Esophagus squamous epithelium (tissue), 5 donors: Measurements from ENCODE around the gene PTTG1. TPM values are rescaled to one million over a fixed set of nuclear protein-coding genes. Genes with fewer than 3 reads are reported as not detected.
A peak's percentile ranks its signal among the peaks of the same experiment; 100 is the strongest.

Experiments
- DNase-seq: peaks from one replicate; lab custom pipeline; 2025; lab: John Stamatoyannopoulos, UW
- H3K27ac ChIP-seq, 4 donors: fragments of 200-600 bp; sonication (generic); one replicate each; pipeline ENCODE4 v1.5.1; 2016 to 2019; ENCODE audit warnings: mild to moderate bottlenecking in 1 of 4
- H3K27me3 ChIP-seq, 4 donors: fragments of 200-600 bp; sonication (generic); 1 replicate in 3 of 4; 2 replicates in 1 of 4; pipeline versions ENCODE4 v1.5.1 to v1.6.0; 2017 to 2021; ENCODE audit warnings: antibody characterized with exemption in 1 of 4
- H3K36me3 ChIP-seq, 3 donors: fragments of 200-600 bp; sonication (generic); one replicate each; pipeline ENCODE4 v1.5.1; 2016 to 2019
- H3K4me1 ChIP-seq, 3 donors: fragments of 200-600 bp; sonication (generic); one replicate each; pipeline ENCODE4 v1.5.1; 2017 to 2019
- H3K4me3 ChIP-seq, 4 donors: fragments of 200-600 bp; sonication (generic); 1 replicate in 3 of 4; 2 replicates in 1 of 4; pipeline ENCODE4 v1.5.1; 2016 to 2019; ENCODE audit warnings: mild to moderate bottlenecking in 2 of 4, moderate library complexity in 1 of 4
- H3K9me3 ChIP-seq, 3 donors: fragments of 200-600 bp; sonication (generic); one replicate each; pipeline ENCODE4 v1.5.1; 2016 to 2019
- CTCF ChIP-seq, 6 experiments: fragments of 450-650 bp in 4 of 6; fragments of 200-600 bp in 2 of 6; sonication (generic) in 2 of 6; IDR thresholded peaks; one replicate each; pipeline ENCODE4 v1.5.1; 2016 to 2019; ENCODE audit warnings: antibody characterized with exemption in 6 of 6, mild to moderate bottlenecking in 4 of 6, moderate library complexity in 4 of 6
- POLR2A ChIP-seq, 4 donors: fragments of 450-650 bp; IDR thresholded peaks; one replicate each; pipeline ENCODE4 v1.6.1; 2017; ENCODE audit warnings: antibody characterized with exemption in 4 of 4, mild to moderate bottlenecking in 4 of 4, moderate library complexity in 3 of 4
- WGBS, 2 donors: methylation state at CpG; one replicate each; pipeline ENCODE4 v1.1.5; 2018; 5-methylcytosine and 5-hydroxymethylcytosine counted together
- intact Hi-C: fragments of 100-400 bp; cut with DNase I; formaldehyde crosslinking; loops from one replicate; pipeline ENCODE4 v1.15.0; 2022
- total RNA-seq, 4 donors: library from RNA; depleted of rRNA; stranded (reverse); fragments of >200 nt; gene quantifications; one replicate each; pipeline ENCODE4 v1.1.0, GENCODE V29; 2016
- donor health status: DM: yes; HTN: yes; CAD: no.

Gene PTTG1
- total RNA-seq, 4 donors from 2014 or later, result 89.6 to 134 (median 90.1) TPM

DNA sequence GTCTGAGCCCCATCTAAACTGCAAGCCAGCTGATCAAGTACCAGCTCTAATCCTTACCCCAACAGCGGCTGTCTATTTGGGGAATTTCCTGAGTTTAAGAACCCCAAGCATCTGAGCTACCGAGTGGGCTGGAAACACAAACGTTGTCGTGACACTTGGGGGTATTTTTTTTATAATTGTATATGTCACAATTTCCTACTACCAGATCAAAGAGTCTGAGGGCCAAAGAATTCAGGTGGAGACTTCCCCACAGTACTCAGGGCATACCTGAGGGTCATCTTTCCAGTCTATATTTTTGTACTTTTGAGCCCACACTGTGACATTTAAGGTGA is 42.8 kb downstream of the PTTG1 start:
- intact Hi-C loops, result no loop called here

DNA sequence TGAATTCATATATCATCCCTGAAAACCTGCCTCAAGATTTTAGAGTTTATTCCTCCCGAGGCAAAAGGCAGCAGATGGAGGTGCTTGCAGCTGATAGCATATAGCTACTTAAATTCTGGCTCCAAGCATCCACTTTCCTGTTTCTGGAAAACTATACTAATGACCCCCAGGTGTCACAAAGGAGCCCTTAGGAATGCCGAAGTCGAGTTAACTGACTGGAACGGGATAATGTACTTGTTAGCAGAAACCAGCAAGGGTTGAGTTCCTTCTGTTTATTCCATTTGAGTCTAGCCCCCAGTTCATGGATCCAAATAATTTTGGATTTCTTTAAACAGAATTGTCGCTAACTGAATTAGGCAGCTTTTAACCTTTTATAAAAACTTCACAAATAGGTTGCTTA is 44.5 kb downstream of the PTTG1 start:
- Histone ChIP-seq H3K27me3 (no peaks in the 10 kb centered on the region), H3K4me3 (no peak overlapping the region), H3K27ac (no peak overlapping the region), H3K36me3 (no peaks in the 10 kb centered on the region), H3K4me1 (peaks cover 0 to 26% (median 10%) of the 10 kb centered on the region in 3 donors), H3K9me3 (no peaks in the 10 kb centered on the region)
- DNase-seq, result no peak
- WGBS, 2 donors, result 84 to 89% methylated on average over 5 of the region's 5 CpGs
- no peak for TF ChIP-seq POLR2A (IDR thresholded peaks at IDR 0.05)
- no peak for TF ChIP-seq CTCF (IDR thresholded peaks at IDR 0.05)
- intact Hi-C loops, result no loop called here

More for the DNA sequence above, 42.8 kb downstream of the PTTG1 start:
- H3K4me3 ChIP-seq, result no peak overlapping the region
- no peaks in the 10 kb centered on the region for H3K9me3 ChIP-seq
- TF ChIP-seq POLR2A (IDR thresholded peaks at IDR 0.05) (no peak), CTCF (IDR thresholded peaks at IDR 0.05) (no peak)
- no peaks in the 10 kb centered on the region for H3K27me3 ChIP-seq
- H3K4me1 ChIP-seq, result peaks cover 0 to 17% (median 10%) of the 10 kb centered on the region in 3 donors
- WGBS, 2 donors, result 56 to 71% methylated on average over 4 of the region's 4 CpGs
- no peaks in the 10 kb centered on the region for H3K36me3 ChIP-seq
- DNase-seq, result no peak
- H3K27ac ChIP-seq, result no peak overlapping the region

DNA sequence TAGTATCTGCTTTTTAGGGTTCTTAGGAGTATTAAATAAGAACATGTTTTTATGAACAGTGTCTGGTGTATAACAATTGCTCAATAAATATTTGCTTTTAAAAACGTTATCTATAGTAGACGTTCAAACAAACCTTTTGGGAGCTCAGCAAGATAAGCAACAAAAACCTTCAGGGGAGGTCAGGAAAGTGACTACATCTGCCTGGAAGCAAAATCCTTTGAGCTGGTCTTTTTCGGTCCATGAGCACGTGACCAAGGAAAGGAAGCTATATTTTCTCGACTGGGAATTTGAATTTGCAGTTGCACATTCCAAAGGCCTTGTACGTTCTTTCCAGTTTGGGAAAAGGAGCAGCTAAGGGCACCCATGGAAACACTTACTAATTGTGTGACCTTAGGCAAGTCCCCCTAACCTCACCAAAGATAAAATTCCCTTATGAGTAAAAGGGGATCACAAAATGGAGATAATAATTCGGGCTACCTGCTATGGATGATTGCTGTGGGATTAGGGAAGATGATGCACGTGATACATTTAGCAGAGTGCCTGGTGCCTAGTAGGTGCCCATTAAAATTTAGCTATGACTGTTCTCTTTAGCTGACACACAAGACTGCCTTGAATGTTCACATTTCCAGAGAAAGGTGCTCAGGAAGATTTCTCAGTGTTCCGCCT is 45.4 kb downstream of the PTTG1 start:
- intact Hi-C loops, result no loop called here
- no peak for DNase-seq
- Histone ChIP-seq H3K9me3 (no peaks in the 10 kb centered on the region), H3K4me1 (peaks cover 0 to 35% (median 15%) of the 10 kb centered on the region in 3 donors), H3K4me3 (peak overlapping the region in 2 of 4 donors; percentile 39 to 65), H3K36me3 (no peaks in the 10 kb centered on the region), H3K27me3 (no peaks in the 10 kb centered on the region), H3K27ac (peak overlapping the region in 3 of 4 donors; percentile 51 to 57 (median 53))
- no peak for TF ChIP-seq POLR2A (IDR thresholded peaks at IDR 0.05)
- TF ChIP-seq CTCF (IDR thresholded peaks at IDR 0.05), result no peak
- WGBS, 2 donors, result 42 to 47% methylated on average over 9 of the region's 9 CpGs

DNA sequence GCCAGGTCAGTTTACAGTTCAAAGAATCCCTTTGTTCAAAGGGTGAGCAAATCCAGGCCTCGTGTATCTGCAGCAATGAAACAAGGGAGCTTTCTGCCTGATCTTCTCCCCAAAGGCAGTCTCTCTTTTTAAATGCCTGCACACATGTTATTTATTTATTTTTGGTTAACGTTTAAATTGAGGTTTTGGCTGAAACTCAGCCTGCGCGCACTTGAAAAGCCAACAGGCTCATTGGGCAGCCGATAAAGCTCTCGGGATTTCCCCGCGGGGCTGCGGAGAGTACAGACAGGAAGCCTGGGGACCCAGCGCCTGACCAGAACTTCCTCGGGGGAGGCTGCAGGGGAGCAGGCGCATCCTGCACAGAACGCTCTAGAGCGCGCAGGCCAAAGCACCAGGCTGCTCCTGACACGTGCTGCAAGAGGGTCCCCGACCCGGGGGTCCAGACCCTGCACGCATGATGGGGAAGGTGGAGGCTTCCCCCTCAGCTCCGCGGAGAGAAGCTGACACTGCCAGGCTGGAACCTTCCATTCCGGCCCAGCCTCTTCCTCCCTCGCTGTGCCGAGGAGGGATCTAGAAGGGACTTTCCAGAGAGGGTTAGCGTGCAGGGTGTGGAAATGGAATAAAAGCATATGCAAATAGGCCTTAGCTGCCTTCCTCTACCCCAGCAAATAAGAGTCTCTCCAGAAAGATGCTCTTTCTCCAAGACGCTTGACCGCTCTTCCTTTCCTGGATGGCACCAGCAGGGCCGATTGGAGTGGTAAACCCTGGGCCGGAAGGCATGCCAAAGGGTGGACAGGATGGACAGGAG is 46.1 kb downstream of the PTTG1 start:
- Histone ChIP-seq H3K27ac (peak overlapping the region in 3 of 4 donors; percentile 51 to 57 (median 53)), H3K36me3 (no peaks in the 10 kb centered on the region), H3K9me3 (no peaks in the 10 kb centered on the region), H3K4me3 (peak overlapping the region; percentile 27 to 65 (median 38)), H3K27me3 (no peaks in the 10 kb centered on the region), H3K4me1 (peaks cover 0 to 35% (median 15%) of the 10 kb centered on the region in 3 donors)
- DNase-seq, result peak; percentile 41
- peak in 1 of 4 donors; percentile 24 for TF ChIP-seq POLR2A (IDR thresholded peaks at IDR 0.05)
- no peak for TF ChIP-seq CTCF (IDR thresholded peaks at IDR 0.05)
- 5 to 11% methylated on average over 10 to 19 of the region's 29 CpGs for WGBS, 2 donors
- intact Hi-C loops, result no loop called here
